Measurements from ENCODE around the gene DPYSL4. TPM values are rescaled to one million over a fixed set of nuclear protein-coding genes. Genes with fewer than 3 reads are reported as not detected.

DPYSL4 gene
- total and polyA plus RNA-seq, 2 experiments from 2014 or later, result 10.6 to 23.9 TPM

DNA sequence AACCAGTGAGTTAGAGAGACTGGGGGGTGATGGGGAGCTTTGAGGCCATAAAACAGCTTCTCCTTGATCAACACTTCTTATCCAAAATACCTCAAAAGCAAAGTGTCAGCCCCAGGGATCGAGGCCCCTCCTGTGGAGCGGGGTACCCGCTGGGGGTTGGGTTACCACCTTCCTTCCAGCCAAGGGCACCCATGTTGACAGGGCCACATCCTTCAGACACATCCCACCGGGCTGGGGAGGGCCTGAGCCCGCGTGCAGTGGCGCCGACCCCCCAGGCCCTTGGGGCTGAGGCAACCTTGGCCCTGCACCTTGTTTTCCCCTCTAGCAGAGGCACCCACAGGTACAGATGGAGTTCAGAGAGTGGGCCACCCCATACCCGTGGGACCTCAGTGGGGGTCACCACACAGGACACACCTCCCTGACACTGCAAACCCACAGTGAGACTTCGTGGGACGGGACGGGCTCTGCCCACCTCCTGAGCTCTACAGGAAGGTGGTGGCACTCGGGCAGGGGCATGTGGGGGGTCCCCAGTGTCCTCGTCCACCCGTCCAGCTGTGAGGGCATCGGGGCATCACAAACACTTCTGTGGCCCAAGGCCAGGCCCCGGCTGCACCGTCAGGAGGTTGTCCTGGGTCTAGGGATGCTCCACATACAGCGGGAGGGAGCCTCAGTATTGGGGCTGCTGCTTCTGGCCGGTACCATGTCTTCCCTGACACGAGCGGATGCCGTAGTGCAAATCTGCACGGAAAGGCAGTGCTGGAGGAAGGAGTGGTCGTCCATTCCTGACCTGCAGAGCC is 10.7 kb downstream of the DPYSL4 start:
- H3K4me3 Mint-ChIP-seq, result no peak overlapping the region
- Histone ChIP-seq H3K4me2 (no peak overlapping the region), H3K4me1 (ENCODE audit: insufficient read depth) (no peaks in the 10 kb centered on the region), H3K79me2 (replicated peaks; ENCODE audit: insufficient read depth) (no peaks in the 10 kb centered on the region), H3K27me3 (ENCODE audit: insufficient read depth) (no peaks in the 10 kb centered on the region), H3K9me2 (ENCODE audit: insufficient read depth) (no peaks in the 10 kb centered on the region), H3F3A (replicated peaks; ENCODE audit: low read depth) (no peaks in the 10 kb centered on the region), H3K27ac (ENCODE audit: low read depth) (no peak overlapping the region), H3K4me3 (no peak overlapping the region), H4K20me1 (replicated peaks; ENCODE audit: insufficient read depth) (no peaks in the 10 kb centered on the region), H2AFZ (no peak overlapping the region), H3K36me3 (ENCODE audit: insufficient read depth) (no peaks in the 10 kb centered on the region)
- DNase-seq (ENCODE audit: low spot score) (no peak), ATAC-seq (no peak)
- no peaks in the 10 kb centered on the region for H3K4me1 Mint-ChIP-seq
- peaks cover 1% of the 10 kb centered on the region for H3K27me3 Mint-ChIP-seq (ENCODE audit: insufficient read depth, low read depth, poor library complexity)
- no peak overlapping the region for H3K27ac Mint-ChIP-seq
- no peaks in the 10 kb centered on the region; the same call in 2 of the 3 replicates for H3K36me3 Mint-ChIP-seq (ENCODE audit: low read depth)
- no peaks in the 10 kb centered on the region; the same call in 1 of the 3 replicates for H3K9me3 Mint-ChIP-seq
- TF ChIP-seq JUNB (IDR thresholded peaks at IDR 0.05; ENCODE audit: unreplicated experiment), result no peak
- TF ChIP-seq CREB1 (CRISPR knock-in tag; IDR thresholded peaks at IDR 0.05; ENCODE audit: low read depth), result no peak
- TF ChIP-seq, protein P1, sequence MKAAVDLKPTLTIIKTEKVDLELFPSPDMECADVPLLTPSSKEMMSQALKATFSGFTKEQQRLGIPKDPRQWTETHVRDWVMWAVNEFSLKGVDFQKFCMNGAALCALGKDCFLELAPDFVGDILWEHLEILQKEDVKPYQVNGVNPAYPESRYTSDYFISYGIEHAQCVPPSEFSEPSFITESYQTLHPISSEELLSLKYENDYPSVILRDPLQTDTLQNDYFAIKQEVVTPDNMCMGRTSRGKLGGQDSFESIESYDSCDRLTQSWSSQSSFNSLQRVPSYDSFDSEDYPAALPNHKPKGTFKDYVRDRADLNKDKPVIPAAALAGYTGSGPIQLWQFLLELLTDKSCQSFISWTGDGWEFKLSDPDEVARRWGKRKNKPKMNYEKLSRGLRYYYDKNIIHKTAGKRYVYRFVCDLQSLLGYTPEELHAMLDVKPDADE (IDR thresholded peaks at IDR 0.05), result no peak
- TF ChIP-seq EZH2phosphoT487 (IDR thresholded peaks at IDR 0.05; ENCODE audit: unreplicated experiment), result no peak
- no peak for TF ChIP-seq ZNF114 (CRISPR knock-in tag; IDR thresholded peaks at IDR 0.05)
- no peak for TF ChIP-seq STAT1 (IDR thresholded peaks at IDR 0.05; ENCODE audit: unreplicated experiment)
- no peak for TF ChIP-seq NANOG (IDR thresholded peaks at IDR 0.05; ENCODE audit: borderline replicate concordance)
- TF ChIP-seq, protein P2, sequence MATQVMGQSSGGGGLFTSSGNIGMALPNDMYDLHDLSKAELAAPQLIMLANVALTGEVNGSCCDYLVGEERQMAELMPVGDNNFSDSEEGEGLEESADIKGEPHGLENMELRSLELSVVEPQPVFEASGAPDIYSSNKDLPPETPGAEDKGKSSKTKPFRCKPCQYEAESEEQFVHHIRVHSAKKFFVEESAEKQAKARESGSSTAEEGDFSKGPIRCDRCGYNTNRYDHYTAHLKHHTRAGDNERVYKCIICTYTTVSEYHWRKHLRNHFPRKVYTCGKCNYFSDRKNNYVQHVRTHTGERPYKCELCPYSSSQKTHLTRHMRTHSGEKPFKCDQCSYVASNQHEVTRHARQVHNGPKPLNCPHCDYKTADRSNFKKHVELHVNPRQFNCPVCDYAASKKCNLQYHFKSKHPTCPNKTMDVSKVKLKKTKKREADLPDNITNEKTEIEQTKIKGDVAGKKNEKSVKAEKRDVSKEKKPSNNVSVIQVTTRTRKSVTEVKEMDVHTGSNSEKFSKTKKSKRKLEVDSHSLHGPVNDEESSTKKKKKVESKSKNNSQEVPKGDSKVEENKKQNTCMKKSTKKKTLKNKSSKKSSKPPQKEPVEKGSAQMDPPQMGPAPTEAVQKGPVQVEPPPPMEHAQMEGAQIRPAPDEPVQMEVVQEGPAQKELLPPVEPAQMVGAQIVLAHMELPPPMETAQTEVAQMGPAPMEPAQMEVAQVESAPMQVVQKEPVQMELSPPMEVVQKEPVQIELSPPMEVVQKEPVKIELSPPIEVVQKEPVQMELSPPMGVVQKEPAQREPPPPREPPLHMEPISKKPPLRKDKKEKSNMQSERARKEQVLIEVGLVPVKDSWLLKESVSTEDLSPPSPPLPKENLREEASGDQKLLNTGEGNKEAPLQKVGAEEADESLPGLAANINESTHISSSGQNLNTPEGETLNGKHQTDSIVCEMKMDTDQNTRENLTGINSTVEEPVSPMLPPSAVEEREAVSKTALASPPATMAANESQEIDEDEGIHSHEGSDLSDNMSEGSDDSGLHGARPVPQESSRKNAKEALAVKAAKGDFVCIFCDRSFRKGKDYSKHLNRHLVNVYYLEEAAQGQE (IDR thresholded peaks at IDR 0.05; ENCODE audit: unreplicated experiment), result no peak
- no peak for TF ChIP-seq POLR2AphosphoS5 (IDR thresholded peaks at IDR 0.05; ENCODE audit: low read depth)
- TF ChIP-seq, protein P3, sequence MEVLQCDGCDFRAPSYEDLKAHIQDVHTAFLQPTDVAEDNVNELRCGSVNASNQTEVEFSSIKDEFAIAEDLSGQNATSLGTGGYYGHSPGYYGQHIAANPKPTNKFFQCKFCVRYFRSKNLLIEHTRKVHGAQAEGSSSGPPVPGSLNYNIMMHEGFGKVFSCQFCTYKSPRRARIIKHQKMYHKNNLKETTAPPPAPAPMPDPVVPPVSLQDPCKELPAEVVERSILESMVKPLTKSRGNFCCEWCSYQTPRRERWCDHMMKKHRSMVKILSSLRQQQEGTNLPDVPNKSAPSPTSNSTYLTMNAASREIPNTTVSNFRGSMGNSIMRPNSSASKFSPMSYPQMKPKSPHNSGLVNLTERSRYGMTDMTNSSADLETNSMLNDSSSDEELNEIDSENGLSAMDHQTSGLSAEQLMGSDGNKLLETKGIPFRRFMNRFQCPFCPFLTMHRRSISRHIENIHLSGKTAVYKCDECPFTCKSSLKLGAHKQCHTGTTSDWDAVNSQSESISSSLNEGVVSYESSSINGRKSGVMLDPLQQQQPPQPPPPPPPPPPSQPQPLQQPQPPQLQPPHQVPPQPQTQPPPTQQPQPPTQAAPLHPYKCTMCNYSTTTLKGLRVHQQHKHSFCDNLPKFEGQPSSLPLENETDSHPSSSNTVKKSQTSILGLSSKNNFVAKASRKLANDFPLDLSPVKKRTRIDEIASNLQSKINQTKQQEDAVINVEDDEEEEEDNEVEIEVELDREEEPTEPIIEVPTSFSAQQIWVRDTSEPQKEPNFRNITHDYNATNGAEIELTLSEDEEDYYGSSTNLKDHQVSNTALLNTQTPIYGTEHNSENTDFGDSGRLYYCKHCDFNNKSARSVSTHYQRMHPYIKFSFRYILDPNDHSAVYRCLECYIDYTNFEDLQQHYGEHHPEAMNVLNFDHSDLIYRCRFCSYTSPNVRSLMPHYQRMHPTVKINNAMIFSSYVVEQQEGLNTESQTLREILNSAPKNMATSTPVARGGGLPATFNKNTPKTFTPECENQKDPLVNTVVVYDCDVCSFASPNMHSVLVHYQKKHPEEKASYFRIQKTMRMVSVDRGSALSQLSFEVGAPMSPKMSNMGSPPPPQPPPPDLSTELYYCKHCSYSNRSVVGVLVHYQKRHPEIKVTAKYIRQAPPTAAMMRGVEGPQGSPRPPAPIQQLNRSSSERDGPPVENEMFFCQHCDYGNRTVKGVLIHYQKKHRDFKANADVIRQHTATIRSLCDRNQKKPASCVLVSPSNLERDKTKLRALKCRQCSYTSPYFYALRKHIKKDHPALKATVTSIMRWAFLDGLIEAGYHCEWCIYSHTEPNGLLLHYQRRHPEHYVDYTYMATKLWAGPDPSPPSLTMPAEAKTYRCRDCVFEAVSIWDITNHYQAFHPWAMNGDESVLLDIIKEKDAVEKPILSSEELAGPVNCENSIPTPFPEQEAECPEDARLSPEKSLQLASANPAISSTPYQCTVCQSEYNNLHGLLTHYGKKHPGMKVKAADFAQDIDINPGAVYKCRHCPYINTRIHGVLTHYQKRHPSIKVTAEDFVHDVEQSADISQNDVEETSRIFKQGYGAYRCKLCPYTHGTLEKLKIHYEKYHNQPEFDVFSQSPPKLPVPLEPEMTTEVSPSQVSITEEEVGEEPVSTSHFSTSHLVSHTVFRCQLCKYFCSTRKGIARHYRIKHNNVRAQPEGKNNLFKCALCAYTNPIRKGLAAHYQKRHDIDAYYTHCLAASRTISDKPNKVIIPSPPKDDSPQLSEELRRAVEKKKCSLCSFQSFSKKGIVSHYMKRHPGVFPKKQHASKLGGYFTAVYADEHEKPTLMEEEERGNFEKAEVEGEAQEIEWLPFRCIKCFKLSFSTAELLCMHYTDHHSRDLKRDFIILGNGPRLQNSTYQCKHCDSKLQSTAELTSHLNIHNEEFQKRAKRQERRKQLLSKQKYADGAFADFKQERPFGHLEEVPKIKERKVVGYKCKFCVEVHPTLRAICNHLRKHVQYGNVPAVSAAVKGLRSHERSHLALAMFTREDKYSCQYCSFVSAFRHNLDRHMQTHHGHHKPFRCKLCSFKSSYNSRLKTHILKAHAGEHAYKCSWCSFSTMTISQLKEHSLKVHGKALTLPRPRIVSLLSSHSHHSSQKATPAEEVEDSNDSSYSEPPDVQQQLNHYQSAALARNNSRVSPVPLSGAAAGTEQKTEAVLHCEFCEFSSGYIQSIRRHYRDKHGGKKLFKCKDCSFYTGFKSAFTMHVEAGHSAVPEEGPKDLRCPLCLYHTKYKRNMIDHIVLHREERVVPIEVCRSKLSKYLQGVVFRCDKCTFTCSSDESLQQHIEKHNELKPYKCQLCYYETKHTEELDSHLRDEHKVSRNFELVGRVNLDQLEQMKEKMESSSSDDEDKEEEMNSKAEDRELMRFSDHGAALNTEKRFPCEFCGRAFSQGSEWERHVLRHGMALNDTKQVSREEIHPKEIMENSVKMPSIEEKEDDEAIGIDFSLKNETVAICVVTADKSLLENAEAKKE (CRISPR knock-in tag; IDR thresholded peaks at IDR 0.05), result no peak
- TF ChIP-seq ZNF331 (CRISPR knock-in tag; IDR thresholded peaks at IDR 0.05; ENCODE audit: low read depth), result no peak
- TF ChIP-seq, protein P4, sequence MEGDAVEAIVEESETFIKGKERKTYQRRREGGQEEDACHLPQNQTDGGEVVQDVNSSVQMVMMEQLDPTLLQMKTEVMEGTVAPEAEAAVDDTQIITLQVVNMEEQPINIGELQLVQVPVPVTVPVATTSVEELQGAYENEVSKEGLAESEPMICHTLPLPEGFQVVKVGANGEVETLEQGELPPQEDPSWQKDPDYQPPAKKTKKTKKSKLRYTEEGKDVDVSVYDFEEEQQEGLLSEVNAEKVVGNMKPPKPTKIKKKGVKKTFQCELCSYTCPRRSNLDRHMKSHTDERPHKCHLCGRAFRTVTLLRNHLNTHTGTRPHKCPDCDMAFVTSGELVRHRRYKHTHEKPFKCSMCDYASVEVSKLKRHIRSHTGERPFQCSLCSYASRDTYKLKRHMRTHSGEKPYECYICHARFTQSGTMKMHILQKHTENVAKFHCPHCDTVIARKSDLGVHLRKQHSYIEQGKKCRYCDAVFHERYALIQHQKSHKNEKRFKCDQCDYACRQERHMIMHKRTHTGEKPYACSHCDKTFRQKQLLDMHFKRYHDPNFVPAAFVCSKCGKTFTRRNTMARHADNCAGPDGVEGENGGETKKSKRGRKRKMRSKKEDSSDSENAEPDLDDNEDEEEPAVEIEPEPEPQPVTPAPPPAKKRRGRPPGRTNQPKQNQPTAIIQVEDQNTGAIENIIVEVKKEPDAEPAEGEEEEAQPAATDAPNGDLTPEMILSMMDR (conservative IDR thresholded peaks at IDR 0.05; ENCODE audit: low read depth in 2 of 2), result no peak
- TF ChIP-seq EZH2 (IDR thresholded peaks at IDR 0.05; ENCODE audit: low read depth, unreplicated experiment), result no peak

Data from GM23338 (cell line).